Type B pancreatic cell (in vitro differentiated cells): Measurements from ENCODE around the gene BRD3OS. TPM values are rescaled to one million over a fixed set of nuclear protein-coding genes. Genes with fewer than 3 reads are reported as not detected.

Source experiments
- DNase-seq: peaks from one replicate; pipeline ENCODE4 v3.0.0; 2021; ENCODE audit warnings: mixed read lengths; ENCODE audit not compliant: unreplicated experiment; ENCODE audit errors: extremely low spot score
- H3K27ac Mint-ChIP-seq: 2 replicates; pipeline ENCODE4 v1.8.0; 2021; ENCODE audit warnings: mild to moderate bottlenecking, mixed read lengths
- H3K27me3 Mint-ChIP-seq: 2 replicates; pipeline ENCODE4 v1.8.0; 2021; ENCODE audit warnings: mixed read lengths
- H3K36me3 Mint-ChIP-seq: 2 replicates; pipeline ENCODE4 v1.8.0; 2021; ENCODE audit warnings: mixed read lengths
- H3K4me1 Mint-ChIP-seq: one replicate; pipeline ENCODE4 v1.8.0; 2021; ENCODE audit warnings: mixed read lengths; ENCODE audit not compliant: unreplicated experiment
- H3K4me3 Mint-ChIP-seq: 2 replicates; pipeline ENCODE4 v1.8.0; 2021; ENCODE audit warnings: mild to moderate bottlenecking, mixed read lengths
- H3K9me3 Mint-ChIP-seq: 2 replicates; pipeline ENCODE4 v1.8.0; 2021; ENCODE audit warnings: mixed read lengths
- total RNA-seq: library from RNA; stranded (reverse); gene quantifications from 2 replicates; pipeline ENCODE4 v1.2.1, GENCODE V29; 2021; ENCODE audit warnings: low replicate concordance
- TF ChIP-seq, protein P1 (sequence below): fragments of 200-600 bp; sonication (generic); conservative IDR thresholded peaks from 2 replicates; pipeline ENCODE4 v1.5.0; 2021; ENCODE audit warnings: antibody characterized with exemption, mild to moderate bottlenecking

Gene BRD3OS
- total RNA-seq, 1 donor from 2014 or later: 24.0 TPM

DNA sequence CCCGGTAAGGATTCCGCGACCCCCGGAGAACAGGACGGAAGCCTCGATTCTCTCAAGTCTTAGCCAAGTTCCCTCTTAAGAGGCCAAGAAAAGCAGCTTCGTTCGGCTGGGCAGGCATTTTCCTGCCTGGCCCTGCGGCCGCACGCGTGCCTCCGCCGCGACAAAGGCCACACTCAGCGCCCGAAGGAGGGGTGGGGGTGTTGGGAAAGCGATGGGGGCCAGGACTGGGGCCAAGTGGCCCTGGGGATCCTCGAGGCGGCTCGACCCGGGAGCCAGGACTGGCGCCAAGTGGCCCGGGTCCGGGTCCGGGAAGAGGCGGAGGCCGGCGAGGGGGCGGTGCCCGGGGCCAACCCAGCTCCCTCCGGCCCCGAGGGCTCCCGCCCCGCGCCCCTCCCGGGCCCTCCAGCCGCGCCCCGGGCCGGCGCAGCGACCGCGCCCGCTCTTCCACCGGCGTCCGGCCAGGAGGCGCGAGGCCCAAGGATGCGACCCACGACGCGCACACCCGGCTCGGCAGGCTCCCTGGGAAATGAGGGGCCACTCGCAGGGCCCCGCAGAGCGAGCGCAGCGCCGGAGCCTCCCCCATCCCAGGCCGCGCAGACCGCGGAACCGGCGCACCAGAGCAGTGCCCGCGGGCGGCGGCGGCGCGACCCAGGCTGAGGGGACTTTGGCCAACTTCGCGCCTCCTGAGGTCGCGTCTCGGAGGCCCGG, 33.9 kb upstream of the BRD3OS start:
- Mint-ChIP-seq H3K27ac (peak overlapping the region; percentile 88), H3K4me1 (peaks cover 19% of the 10 kb centered on the region), H3K36me3 (peaks cover under 1% of the 10 kb centered on the region), H3K9me3 (no peaks in the 10 kb centered on the region), H3K27me3 (no peaks in the 10 kb centered on the region), H3K4me3 (peak overlapping the region; percentile 94)
- DNase-seq: no peak
- TF ChIP-seq, protein P1, sequence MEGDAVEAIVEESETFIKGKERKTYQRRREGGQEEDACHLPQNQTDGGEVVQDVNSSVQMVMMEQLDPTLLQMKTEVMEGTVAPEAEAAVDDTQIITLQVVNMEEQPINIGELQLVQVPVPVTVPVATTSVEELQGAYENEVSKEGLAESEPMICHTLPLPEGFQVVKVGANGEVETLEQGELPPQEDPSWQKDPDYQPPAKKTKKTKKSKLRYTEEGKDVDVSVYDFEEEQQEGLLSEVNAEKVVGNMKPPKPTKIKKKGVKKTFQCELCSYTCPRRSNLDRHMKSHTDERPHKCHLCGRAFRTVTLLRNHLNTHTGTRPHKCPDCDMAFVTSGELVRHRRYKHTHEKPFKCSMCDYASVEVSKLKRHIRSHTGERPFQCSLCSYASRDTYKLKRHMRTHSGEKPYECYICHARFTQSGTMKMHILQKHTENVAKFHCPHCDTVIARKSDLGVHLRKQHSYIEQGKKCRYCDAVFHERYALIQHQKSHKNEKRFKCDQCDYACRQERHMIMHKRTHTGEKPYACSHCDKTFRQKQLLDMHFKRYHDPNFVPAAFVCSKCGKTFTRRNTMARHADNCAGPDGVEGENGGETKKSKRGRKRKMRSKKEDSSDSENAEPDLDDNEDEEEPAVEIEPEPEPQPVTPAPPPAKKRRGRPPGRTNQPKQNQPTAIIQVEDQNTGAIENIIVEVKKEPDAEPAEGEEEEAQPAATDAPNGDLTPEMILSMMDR: no peak

DNA sequence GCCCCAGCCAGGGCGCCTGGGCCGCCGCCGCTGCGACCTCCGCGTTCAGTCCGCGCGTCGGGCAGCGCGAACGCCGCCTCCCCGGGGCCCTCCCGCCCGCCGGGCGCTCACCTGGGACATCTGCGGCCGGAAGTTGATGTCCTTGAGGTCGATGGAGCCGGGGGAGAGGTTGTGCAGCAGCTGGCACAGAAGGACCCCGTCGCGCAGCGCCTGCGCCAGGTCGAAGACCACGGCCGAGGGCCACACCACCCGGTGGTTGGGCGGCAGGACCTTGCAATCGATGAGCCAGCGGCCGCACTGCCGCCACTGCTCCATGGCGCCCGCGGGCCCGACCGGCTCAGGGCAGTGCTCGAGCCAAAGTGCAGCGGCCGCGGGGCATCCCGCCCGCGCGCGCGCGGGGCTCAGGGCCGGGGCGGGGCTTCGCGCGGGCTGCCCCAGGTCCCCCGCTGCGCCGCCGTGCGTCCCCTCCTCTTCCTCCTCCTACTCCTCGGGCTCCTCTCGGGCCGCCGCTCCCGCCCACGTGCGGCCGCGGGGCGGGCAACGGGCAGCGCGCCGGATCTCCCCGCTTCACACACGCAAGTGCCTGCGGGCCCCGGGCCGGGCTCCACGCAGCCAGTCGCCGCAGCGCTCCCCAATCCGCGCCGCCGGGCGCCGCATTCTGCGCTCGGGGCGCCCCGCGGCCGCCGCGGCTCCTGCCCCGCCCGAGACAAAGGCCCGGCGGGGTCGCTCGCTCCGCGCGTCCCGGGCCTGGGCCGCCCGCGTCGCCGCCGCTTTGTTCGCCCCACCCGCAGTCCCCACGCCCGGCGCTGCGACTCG, 33.1 kb upstream of the BRD3OS start, which contains the start of gene VAV2:
TSS of gene VAV2 (minus strand) at position 361 of the 816 bp plus-strand sequence. CDS start at position 315, 46 bp downstream.
- TF ChIP-seq, protein P1: no peak
- peaks cover 13% of the 10 kb centered on the region for H3K4me1 Mint-ChIP-seq
- H3K9me3 Mint-ChIP-seq: no peaks in the 10 kb centered on the region
- DNase-seq: no peak
- no peaks in the 10 kb centered on the region for H3K36me3 Mint-ChIP-seq
- peak within 1 kb of the TSS; percentile 94 for H3K4me3 Mint-ChIP-seq
- no peaks in the 10 kb centered on the region for H3K27me3 Mint-ChIP-seq
- peak within 1 kb of the TSS; percentile 88 for H3K27ac Mint-ChIP-seq

DNA sequence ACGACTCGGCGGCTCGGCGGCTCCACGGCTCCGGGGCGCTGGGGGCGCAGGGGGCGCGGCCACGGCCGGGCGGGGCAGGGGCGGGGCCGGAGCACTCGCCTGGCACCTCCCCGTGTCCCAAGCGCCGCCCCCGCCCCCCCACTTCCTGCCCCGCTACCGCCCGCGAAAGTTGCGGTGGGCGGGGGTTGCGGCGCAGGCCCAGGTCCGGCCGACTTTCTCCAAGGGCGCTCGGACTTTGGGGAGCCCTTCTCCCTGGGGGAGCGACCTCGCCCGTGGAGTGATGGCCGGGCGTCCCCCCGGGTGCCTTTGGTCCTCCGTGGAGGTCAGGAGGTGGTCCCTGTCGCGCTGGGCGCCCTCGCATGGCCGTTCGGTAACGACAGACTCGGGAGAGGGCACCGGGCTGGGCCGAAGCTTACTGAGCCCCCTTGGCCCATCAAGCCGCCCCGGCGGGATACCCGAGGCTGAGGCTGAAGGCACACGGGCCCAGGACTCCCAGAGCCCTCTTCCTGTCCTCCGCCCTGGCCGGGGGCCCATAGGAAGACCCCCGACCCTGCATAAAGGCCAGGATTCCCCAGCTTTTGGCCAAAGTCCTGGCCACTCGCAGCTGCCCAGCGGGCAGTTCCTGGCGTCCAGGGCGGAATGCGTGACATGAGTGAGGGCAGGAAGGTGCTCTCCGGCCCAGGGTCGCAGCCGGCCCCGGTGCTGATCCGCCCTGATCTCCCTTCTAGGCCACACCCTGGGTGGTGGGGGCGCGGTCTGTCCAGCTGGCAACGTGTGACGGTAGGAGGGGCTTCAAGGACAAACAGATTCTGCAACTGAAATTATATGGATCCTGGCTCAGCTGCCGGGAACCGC, 32.3 kb upstream of the BRD3OS start:
- H3K27me3 Mint-ChIP-seq: no peaks in the 10 kb centered on the region
- H3K9me3 Mint-ChIP-seq: no peaks in the 10 kb centered on the region
- TF ChIP-seq, protein P1: peak; percentile 49
- no peaks in the 10 kb centered on the region for H3K36me3 Mint-ChIP-seq
- peaks cover 8% of the 10 kb centered on the region for H3K4me1 Mint-ChIP-seq
- peak overlapping the region; percentile 87 for H3K4me3 Mint-ChIP-seq
- peak; percentile 82 for DNase-seq
- peak overlapping the region; percentile 70 for H3K27ac Mint-ChIP-seq

DNA sequence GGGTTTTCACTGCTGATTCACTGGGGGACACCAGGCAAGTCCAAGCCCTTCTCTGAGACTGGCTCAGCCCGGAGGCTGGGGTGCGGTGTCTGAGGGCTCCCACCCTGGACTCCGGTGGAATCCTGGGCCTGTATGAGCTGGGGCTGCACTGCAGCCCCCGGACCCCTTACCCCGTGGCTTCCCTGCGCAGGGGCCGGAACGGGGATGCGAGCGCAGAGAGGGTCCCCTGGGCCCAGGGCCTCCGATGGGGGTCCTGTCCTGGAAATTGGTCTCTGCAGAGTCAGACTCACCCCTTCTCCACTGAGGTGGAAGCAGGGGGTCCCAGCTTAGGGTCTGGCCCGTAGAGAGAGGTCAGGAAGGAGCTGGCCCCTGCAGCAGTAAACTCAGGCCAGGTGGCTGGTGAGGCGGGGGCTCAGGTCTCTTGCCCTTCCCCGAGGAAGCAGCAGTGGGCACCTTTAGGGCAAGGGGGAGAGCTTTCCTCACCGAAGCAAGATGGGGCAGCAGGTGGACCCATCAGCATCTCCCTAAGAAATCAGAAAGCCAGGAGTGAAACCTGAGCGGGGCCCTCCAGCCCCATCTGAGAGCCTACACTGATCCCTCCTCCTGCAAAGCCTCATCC, 31.5 kb upstream of the BRD3OS start:
- Mint-ChIP-seq H3K9me3 (no peaks in the 10 kb centered on the region), H3K27me3 (no peaks in the 10 kb centered on the region), H3K4me1 (peaks cover 3% of the 10 kb centered on the region), H3K27ac (peak overlapping the region; percentile 70), H3K36me3 (no peaks in the 10 kb centered on the region), H3K4me3 (peak overlapping the region; percentile 87)
- TF ChIP-seq, protein P1: no peak
- no peak for DNase-seq
